Activated gamma-delta T cell (primary cell): ENCODE data around the gene IRX2.

Experiments
- DNase-seq: peaks from one replicate; lab custom pipeline; 2025; lab: John Stamatoyannopoulos, UW

Gene IRX2

DNA sequence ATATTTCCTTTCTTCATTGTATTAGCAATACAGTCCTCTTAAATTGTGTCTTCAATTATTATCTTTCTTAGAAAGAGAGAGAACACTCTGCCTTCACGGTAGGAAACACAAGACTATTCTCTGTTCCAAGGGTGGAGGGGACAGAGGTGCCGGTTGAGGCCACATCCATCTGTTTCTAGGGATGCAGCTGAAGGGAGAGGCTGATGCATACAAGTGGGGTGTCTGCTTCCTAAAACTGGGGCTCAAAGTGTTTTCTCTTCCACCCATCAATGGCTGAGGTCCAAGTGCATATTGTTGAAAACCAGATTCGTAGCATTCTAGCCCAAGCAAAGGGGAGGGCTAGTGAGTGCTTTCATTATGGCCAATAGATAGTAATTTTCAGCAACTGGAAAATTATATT, 9.5 kb downstream of the IRX2 start:
- no peak for DNase-seq

DNA sequence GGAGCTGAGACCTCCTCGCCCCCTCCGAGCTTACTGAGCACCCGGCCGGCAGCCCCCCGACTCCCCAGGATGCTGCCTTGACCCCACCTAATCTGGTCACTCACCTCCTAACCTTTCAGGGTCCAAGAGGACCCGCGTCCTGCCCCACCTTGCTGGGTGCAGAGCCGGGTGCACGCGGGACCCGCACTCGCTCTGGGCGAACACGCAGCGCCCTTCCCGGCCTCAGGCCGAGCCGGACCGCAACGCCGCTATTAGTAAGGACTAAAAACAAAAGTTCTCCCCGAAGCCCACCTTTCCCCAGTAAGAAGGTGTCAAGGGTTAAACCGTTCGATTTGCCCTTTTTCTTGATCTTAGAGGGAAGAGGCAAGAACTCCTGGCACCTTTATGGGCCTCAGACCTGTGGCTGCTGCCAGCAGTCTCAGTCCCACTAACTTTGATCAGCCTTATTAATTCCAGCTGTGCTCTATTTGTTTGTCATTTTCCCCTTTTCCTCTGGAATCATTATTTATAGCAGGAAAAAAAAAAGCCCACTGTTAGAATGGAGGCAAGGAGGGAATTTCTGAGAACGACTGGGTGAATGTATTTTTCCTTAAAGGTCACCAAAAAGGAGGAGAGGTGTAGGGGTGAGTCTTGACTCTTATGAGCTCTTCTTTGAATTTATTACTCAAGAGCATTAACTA, 10.5 kb downstream of the IRX2 start:
- no peak for DNase-seq

DNA sequence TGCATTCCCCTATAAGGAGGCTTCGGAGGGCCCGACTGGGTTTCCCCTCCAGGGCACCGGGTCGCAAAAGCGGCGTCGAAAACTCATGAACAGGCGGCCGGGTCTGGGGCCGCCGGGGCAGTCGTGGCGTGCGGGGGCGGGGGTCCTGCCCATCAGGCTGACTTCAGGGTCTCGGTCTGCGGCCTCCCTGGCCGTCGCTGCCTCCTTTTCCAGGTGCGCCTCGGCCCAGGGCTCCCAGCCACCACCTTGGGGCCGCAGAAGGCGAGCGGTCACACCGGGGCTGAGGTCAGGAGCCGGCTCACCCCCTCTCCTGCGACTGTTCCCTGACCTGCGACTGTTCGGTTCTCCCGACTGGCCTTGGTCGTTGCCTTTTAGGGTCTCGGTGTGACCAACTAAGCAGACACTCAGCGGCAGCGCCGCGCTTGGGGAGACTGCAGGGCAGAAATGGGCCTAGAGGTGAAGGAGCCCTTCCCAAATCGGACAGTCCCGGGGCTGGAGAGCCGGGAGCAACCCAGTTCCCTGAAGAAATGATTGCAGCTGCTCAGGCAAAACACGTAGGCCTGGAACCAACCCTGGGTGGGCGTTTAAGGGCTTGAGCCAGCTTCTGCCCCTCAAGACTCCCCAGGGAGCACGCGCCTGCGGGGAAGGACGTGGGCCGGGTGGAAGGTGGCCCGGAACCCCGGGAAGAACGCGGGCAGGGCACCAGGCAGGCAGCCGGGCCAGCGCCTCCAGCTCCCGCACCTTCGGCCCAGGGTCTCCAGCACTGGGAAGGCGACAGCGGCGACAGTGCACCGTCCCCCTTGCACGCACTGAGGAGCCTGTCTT, 11.2 kb downstream of the IRX2 start:
- no peak for DNase-seq

DNA sequence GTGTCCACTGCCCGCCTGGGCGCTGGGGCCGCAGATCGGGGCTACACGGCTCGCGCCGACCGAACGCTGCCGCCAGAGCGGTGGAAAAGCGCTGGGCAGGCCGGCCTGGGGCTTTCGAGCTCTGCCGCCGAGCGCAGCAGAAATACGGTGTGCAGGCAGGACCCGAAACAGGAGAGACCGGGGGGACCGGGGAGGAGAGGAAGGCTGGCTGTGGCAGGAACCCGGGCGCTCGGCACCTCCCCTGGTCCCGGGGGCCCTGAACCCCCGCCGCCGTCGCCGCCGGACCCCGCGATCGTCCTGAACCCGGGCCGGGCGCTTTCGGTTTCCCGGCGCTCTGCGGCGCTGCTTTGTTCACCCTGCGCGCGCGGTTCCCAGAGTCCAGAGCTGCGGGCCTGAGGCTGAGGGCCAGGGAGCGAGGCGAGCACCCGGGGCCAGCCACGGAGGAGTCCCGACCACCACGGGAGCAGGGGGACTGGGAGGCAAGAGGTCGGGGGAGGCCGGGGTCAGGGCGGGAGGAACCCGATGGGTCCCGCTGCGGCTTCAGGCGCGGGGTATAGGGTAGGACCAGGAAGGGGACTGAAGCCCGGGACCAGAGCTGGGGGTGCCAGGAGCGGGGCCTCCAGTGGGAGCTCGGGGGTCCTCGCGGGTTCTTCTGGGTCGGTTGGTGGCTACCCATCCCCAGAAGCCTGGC, 12.0 kb downstream of the IRX2 start:
- no peak for DNase-seq

DNA sequence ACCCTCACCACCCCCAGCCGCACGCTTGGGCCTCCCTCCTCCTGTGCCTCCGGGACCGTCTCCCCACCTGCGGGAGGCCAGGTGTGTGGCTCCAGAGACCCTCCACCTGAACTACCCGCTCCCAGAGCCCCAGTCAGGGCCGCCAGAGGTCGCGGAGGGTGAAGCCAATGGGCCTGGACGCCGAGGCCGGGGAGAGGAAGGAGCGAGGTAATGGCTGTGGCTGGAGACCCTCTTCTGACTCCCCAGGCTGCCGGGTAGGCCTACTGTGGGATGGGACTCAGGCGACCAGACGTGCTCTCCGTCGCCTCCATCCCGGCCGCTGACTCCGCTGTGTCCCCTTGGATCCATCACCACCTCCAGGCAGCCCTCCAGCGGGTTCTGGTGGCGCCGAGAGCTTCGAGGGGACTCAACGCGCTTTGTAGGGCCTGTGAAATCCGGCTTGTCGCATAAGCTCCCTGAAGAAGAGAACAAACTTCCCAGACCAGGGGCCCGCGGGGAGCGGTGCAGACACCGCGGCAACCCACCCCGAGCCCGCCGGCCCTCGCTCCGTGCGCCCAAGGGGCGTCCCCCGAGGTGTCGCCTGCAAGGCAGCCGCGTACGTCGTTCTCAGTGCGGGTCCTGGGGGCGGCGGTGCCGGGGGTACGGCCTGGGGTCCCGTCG, 12.6 kb downstream of the IRX2 start:
- DNase-seq: no peak

DNA sequence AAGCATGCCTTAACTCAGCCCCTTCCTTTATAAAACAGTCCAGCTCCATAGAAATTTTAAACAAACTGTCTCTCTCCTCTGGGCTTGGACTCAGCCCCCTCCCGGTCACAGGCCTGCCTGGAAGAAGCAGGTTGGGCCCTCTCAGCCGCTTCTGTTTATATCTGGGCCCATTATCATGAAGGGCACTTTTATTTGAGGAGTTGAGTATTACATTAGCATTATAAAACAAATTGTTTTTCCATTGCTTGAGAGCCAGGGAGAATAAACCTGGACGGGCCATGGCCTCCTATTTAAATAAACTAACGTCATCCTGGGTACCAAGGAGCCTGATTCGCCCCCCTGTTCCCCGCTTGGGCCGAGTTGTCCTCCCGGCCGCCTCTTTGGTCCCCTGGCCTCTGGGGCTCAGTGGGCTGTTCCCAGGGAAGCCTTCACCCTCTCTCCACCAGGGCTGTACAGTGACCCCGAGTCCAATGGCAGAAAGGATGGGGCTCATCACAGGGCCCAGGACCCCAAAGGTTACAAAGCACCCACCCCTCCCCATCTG, 13.2 kb downstream of the IRX2 start:
- DNase-seq: no peak

DNA sequence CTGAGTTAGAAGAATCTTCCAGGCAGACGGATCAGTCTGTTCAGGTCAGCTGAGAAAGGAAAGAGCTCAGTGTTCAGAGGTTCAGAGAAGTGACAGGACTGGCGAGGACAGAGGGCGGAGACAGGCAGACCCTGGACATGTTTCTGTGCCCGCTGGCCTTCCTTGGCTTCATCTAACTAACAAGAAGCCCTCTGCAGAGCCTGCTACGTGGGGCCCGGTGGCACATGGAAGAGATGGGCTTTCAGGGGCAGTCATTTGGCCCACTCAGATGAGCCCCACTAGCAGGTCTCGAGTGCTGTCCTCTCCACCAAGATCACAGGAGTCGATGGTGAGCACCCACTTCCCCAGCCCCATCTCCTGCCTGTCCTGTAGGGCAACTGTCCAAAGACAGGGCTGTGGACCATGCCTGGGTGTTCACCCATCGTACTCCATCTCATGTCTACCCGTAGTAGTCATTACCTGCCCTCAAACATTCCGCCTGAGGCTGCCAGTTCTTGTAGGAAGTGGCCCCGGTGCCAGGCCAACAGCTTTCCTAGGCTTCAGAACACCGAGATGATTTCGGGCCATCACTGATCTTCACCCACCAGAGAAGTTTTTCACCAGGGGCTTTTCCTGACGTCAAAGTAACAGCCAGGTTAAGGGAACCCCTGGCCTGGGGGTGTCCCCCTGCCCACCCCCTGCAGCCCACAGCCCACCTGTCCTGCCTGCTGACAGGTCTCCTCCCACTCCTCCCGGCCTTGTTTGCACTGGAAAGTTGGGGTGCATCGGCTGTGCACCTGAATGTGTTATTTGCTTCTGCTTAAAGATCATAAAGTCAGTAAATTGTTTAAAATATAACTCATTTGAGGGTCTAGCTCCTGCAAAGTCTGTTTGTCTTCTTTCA, 14.0 kb downstream of the IRX2 start:
- DNase-seq: no peak

DNA sequence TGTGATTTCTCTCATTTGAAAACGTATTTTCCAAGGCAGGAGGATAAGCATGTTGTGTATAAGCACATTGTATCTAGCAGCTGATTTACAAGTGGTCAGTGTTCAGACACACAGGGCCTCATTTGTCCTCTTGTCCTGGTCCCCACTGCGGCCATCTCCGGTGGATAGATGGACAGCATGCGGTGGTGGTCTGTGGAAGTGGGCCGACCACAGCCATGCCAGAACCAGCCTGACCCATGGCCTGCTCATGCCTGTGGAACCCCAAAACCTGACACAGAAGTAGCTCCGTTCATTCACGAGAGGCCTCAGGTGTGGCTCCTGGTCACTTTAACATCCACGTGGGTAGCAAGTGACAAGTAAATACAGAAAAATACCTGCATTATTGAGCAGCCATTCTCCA, 14.6 kb downstream of the IRX2 start:
- no peak for DNase-seq

DNA sequence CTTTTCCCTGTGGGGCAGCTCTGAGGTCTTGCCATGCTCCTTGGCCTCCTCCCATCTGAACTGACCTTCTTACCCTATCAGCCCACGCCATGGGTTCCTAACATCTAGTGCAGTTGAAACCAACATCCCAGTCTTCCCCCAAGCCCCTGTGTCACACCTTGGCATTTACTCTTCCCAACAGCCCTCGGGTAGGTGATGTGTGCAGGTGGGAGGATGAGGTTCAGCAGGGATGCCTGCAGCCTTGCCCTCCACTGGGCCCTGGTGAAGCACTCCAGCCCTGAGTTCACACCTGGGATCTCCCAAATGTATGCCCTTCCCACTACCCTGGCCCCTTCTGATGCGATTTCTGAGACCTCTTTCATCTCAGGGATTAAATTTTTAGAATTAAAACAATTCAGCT, 15.5 kb downstream of the IRX2 start:
- no peak for DNase-seq

DNA sequence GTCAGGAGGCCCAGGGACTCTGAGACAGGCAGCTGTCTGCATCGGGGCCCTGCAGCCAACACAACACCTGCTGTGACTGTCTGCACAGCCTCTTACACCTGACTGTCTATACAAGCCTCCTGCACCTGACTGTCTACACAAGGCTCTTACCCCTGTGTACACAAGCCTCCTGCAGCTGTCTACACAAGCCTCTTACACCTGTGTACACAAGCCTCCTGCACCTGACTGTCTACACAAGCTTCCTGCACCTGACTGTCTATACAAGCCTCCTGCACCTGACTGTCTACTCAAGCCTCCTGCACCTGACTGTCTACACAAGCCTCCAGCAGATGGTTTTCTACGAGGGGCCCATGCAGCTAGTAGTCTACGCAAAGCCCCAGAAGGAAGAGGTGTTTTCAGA, 18.6 kb downstream of the IRX2 start:
- no peak for DNase-seq

DNA sequence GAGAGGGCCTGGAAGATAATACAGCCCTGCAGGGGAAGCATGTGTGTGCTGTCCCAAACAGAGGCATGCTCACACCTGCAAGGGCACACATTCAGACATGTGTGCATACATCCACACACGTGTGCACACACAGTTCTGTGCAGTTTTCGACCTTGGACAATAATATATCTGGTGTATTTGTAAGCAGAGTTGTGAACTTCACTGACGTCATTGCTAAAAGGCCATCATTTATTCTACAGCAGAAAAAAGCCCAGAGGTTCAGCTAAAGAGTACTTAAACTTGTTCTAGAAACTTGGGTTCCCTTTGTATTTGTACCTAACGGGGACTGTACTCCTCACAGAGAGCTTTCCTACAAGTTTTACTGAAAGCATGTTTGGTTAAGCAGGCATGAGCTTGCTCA, 19.5 kb downstream of the IRX2 start:
- DNase-seq: no peak

DNA sequence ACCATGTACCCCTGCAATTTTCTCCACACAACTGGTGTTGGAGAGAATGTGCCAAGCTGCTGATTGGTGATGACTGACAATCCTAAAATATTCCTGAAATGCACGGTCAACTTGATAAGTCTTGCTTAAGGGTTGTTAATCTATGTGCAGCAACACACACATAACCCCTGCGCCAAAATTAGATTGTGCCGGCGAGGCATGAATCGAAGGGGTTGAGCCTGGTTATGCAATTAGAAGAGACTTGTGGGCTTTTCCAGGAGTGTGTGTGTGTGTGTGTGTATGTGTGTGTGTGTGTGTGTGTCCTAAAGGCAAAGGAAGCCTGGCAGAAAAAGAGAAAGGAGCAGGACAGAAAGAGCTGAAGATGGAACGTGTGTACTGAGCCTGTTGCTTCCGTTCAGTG, 22.3 kb downstream of the IRX2 start:
- DNase-seq: no peak

DNA sequence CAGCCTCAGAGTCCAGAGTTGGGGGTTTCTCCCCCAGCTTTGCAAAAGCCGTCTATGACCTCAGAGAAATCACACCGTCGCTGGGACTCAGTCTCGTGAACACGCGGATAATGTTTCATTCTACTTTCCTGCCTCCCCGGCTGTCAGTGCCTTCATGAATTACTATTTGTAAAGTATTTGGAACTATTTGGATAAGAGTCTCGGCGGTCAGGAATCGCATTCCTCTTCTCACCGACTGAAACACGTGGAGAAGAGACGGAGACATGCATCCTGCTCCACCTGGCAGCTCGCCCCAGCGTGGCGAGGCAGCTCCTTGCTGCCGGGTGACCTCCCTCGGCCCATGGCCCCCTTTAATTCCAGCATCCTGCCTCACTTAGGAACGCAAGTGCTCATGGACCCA, 23.9 kb downstream of the IRX2 start:
- DNase-seq: no peak

DNA sequence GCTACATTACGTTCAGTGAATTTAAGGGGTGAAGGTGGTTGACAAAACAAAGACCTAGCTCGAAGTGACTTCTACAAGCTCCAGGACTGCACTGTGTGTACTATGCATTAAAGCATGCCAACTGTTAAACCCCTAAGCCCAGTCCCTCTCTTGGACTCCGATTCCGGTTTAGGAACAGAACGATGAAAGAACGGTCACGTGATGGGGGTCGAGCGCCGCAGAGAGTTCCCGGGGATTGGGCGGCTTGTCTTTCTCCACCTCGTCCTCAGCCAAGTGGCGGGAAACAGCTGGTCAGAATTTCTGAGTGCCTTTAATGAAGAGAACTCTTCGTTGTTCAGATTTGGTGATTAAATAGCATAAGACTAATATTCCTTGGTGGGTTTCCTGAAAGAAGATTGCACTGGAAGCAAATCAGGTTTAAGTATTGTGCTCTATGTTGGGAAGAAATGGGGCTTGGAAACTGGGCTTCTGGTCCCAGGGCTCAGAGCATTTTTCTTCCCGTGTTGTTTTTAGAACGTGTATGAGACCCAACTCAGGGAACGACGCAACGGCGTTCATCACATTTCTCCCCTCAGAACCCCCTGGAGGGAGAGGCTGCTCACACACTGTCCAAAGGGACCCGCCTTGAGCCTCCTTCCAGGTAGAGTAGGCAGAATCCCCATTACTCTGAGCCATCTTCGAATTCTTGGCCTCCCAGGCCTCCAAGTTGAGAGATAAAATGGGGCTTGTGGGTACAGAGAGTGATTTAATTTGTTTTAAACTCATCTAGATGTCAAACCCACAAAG, 25.3 kb downstream of the IRX2 start:
- no peak for DNase-seq

DNA sequence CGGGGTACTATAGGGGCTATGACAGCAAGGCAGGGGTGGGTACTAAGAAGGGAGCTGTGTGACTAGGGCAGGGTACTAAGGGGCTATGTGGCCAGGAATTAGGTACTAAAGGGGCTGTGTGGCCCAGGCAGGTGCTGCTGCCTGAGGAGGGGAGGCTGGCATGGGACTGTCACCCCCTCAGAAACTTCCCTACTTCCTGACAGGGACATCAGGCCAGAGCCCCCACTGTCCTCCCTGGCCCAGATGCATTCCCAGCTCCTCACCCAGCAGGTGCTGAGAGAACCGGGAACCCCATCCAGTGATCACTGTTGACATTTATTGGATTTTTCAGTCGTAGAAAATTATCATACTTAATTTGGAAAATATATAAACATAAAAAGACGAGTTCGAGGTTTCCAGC, 26.6 kb downstream of the IRX2 start:
- no peak for DNase-seq

DNA sequence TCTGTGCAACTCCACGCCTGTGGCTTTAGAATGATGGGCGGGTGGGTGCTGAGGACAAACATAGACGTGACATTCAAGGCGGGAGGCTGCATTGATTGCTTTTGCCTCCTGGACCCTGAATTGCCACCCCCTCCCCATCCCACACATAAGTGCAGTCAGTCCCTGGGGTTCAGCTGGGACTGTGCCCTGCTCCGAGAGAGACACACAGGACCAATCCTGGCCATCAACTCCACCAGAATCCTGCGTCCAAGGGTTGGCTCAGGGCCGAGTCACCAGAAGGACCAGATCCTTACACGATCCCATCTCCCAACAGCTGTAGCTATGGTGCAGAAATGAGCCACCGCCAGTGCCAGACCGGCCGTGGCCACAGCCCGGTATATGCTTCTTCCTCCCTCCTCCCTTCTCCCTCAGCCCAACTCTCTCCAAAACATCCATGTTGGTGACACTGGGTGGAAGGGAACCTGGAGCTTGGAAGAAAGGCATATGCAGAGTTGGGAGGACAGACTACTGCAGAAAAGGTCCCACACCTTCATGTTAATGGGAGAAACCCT, 27.4 kb downstream of the IRX2 start:
- no peak for DNase-seq

DNA sequence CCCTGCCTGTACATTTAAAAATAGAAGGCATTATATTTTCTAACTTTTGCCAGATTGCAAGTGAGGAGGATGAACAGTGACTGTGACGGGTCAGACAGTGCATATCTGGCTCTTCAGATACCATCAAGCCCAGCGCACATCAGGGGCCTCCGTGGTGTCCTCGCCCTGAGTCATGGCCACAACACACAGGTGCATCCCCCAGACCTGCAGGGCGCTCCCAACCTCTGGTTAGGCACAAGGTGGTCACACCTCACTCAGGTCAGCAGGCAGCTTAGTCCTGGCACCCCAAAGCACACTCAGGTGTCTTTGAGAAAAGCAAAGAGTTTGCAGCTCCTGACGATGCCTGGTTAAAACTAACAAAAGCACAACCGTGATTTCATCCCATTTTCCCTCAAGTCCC, 28.6 kb downstream of the IRX2 start:
- DNase-seq: no peak

DNA sequence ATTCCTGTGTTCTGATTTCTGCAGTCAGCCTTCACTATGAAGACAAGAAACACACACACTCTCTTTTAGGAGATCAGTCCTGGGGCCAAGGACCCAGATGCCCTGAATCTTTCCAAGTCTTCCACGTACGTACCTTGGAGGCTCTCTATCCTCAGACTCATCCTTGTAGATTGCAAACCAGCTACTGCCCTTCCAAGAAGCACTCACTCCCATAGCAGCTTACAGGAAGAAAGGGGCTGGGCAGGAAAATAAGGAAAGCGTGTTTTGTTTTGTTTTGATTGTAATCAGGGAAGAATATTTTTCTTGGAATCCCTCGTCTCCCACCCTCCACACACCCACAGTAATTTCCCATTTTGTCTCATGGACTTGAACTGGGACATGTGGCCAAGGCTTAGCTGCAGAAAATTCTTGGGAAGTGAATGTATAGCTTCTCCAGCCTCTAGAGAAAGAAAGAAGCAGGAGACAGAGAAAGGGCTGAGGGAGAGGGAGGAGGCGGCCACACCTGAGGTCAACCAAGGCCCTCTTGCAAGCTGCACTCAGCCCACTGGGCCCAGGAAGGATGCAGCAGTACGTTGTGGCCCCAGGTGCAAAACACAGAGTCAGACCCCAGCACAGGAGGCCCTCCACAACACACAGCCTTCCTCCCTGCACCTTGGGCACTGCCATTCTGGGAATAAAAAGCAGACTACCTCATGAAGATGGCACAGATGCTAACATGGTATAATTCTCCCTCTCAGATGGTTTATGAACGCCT, 29.9 kb downstream of the IRX2 start:
- no peak for DNase-seq

DNA sequence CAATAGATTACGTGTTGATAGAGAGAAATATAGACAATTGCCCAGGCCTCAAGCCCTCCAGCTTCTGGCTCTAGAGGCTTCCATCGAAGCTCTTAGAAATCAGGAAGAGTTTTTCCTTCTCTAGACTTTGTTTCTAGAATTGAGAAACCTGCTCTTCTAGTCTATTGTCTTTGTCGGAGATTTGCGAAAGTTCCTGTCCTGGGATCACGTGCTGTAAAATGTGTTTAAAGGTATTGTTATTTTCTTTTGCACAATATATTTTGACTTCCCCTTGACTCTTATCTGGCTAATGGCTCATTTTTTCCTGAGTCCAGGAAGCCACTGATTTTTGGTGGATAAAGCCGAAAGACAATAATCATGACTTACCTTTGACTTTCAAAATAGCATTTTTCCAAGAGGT, 32.1 kb downstream of the IRX2 start:
- no peak for DNase-seq
